IPS DF 6.9 (cell line): ENCODE data around the gene PRSS53.

ENCODE experiments used
- DNase-seq: peaks from one replicate; pipeline ENCODE4 v3.0.0-alpha.2; 2013; ENCODE audit warnings: low read depth, low spot score
- H3K27ac ChIP-seq: one replicate; pipeline ENCODE4 v1.5.1; 2013; ENCODE audit warnings: low read length, control low read depth
- H3K27me3 ChIP-seq: 2 replicates; pipeline ENCODE4 v1.6.1; 2013; ENCODE audit warnings: mild to moderate bottlenecking, low read length; ENCODE audit not compliant: control insufficient read depth, insufficient read depth
- H3K36me3 ChIP-seq: 2 replicates; pipeline ENCODE4 v1.6.1; 2013; ENCODE audit warnings: low read length; ENCODE audit not compliant: control insufficient read depth, insufficient read depth
- H3K4me1 ChIP-seq: 2 replicates; pipeline ENCODE4 v1.6.1; 2013; ENCODE audit warnings: low read length; ENCODE audit not compliant: control insufficient read depth, insufficient read depth
- H3K4me3 ChIP-seq: 2 replicates; pipeline ENCODE4 v1.5.1; 2013; ENCODE audit warnings: mild to moderate bottlenecking, low read length
- H3K9me3 ChIP-seq: 2 replicates; pipeline ENCODE4 v1.6.1; 2013; ENCODE audit warnings: low read length, inconsistent platforms; ENCODE audit not compliant: control insufficient read depth, insufficient read depth
- WGBS: extraction: QIAGEN DNeasy Blood & Tissue Kit; methylation state at CpG from one replicate; pipeline ENCODE4 v1.1.7; 2013; ENCODE audit warnings: mixed read lengths, missing lambda C conversion rate; ENCODE audit not compliant: insufficient read length, insufficient coverage; 5-methylcytosine and 5-hydroxymethylcytosine counted together

Gene PRSS53

DNA sequence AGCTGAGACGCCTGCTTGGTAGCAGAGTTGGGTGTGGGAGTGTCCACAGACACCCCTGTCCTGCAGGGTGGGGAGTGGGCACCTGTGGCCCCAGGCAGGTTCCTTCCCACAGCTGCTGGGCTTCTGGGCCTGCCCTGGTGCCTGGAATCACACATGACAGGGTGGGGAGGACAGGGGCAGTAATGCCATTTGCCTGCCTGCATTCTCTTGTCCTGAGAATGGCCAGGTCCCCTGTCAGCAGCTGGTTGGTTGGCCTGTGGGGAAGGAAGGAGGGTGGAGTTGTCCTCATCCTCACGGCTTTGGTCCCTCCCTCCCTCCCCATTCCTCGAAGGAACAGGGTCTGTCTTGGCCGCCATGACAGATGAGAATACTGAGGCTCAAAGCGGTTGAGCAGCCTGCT is 5.2 kb downstream of the PRSS53 start:
- whole genome bisulfite sequencing, result no CpG with 5 or more reads among the region's 5 CpGs
- H3K36me3 ChIP-seq, result peaks cover 28% of the 10 kb centered on the region
- no peaks in the 10 kb centered on the region for H3K9me3 ChIP-seq
- H3K27me3 ChIP-seq, result no peaks in the 10 kb centered on the region
- H3K4me1 ChIP-seq, result no peaks in the 10 kb centered on the region
- no peak for DNase-seq
- no peak overlapping the region for H3K4me3 ChIP-seq
- H3K27ac ChIP-seq, result no peak overlapping the region

DNA sequence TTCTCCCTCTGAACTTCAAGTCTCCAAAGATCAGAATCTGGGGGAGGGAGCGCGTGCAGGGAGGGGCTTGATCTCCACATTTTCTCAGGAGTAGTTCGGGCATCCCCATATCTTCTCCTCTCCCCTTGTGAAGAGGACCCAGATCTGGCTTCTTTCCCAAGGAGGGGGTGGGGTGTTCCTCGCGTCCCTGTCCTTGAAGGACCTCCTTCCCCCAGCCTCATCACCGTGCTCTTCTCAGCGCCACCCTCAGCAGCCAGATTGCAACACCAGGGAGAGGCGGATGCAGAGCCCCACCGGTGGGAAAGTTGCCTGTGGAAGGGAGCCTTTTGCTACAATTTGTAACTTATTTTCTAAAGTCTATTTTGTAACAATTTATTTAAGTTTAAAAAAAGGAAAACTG is 5.7 kb downstream of the PRSS53 start:
- no peak for DNase-seq
- Histone ChIP-seq H3K4me1 (no peaks in the 10 kb centered on the region), H3K27ac (no peak overlapping the region), H3K36me3 (peaks cover 31% of the 10 kb centered on the region), H3K27me3 (no peaks in the 10 kb centered on the region), H3K9me3 (no peaks in the 10 kb centered on the region), H3K4me3 (no peak overlapping the region)
- no CpG with 5 or more reads among the region's 9 CpGs for WGBS

DNA sequence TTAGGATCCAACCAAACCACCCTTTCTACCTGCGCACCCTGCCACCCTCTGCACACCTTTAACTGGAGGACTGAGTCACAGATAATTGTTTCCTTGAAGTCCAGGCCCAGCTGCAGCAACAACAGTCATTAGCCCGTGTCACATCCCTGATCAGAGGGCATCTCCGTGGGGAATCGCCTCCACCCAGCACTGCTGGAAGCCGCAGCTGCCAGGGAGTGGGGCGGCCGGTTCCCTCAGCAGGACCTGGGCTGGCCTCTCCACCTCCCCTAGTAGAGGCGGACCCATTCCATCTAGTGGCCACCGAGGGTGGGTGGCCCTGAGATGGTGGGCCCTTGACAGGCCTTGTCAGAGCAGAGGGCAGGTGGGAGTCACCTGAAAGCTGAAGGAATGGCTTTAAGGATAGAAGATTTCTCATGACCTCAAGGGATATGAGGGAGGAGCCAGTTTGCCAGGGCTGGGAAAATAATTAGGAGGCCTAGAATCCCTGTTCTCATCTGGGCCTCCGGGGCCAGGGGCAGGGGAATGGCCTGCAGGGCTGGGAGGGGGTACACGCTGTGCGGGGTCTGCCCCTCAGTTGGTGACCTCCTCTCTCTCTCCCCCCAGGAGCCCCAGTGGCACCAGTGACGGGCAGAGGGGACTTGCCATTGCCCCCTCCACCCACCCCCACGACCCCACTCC is 6.2 kb downstream of the PRSS53 start:
- H3K27me3 ChIP-seq, result no peaks in the 10 kb centered on the region
- no peaks in the 10 kb centered on the region for H3K4me1 ChIP-seq
- H3K9me3 ChIP-seq, result no peaks in the 10 kb centered on the region
- no peak overlapping the region for H3K27ac ChIP-seq
- no CpG with 5 or more reads among the region's 14 CpGs for WGBS
- peaks cover 36% of the 10 kb centered on the region for H3K36me3 ChIP-seq
- DNase-seq, result no peak
- no peak overlapping the region for H3K4me3 ChIP-seq

DNA sequence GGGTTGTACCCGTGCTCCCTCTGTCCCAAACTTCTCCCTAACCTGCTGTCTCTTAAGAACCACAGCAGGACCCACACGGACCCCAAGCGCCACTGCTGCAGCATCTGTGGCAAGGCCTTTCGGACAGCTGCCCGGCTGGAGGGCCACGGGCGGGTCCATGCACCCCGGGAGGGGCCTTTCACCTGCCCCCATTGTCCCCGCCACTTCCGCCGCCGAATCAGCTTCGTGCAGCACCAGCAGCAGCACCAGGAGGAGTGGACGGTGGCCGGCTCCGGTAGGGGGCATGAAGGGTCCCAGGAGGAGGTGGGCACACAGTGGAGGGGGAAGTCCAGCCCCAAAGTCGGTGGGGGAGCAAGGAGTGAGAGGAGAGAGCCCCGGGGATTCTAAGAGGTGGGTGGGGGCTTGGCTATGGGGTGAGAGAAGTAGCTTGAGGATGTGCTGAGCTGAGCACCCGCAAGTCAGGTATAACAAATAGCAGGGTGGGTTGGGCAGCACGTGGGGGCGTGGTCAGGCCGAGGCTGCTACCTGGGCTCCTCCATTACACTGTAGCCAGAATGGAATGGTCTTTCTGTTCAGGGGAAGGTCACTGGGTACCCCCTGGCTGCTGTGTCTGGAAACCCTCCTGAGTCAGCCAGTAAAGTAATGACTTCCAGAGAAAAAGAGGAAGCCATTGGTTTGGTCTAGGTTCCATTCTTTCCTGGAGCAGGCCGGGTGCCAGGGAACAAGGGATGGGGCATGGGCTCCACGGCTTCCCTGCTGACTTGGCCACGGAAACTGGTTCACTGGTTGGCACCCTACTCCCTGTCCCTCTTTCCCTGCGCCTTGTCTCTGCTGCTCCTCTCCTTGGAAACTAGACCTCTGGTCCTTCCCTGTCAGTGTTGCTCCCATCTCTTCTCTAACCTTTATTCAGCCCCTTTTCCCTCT is 7.1 kb downstream of the PRSS53 start:
- no peaks in the 10 kb centered on the region for H3K27me3 ChIP-seq
- no CpG with 5 or more reads among the region's 26 CpGs for WGBS
- peaks cover 43% of the 10 kb centered on the region for H3K36me3 ChIP-seq
- no peak overlapping the region for H3K27ac ChIP-seq
- no peaks in the 10 kb centered on the region for H3K4me1 ChIP-seq
- no peak overlapping the region for H3K4me3 ChIP-seq
- DNase-seq, result no peak
- H3K9me3 ChIP-seq, result no peaks in the 10 kb centered on the region

DNA sequence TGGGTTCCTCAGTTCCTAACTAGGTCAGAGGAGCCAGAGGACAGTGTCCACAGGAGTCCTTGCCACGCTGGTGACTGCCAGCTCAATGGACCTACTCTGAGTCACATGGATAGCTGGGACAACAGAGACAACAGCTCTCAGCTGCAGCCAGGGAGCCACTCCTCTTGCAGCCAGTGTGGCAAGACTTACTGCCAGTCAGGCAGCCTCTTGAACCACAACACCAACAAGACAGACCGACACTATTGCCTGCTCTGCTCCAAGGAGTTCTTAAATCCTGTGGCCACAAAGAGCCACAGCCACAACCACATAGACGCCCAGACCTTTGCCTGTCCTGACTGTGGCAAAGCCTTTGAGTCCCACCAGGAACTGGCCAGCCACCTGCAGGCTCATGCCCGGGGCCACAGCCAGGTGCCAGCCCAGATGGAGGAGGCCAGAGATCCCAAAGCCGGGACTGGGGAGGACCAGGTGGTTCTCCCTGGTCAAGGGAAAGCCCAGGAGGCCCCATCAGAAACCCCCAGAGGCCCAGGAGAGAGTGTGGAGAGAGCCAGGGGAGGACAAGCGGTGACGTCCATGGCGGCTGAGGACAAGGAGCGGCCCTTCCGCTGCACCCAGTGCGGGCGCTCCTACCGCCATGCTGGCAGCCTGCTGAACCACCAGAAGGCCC is 7.9 kb downstream of the PRSS53 start:
- peaks cover 48% of the 10 kb centered on the region for H3K36me3 ChIP-seq
- no peaks in the 10 kb centered on the region for H3K4me1 ChIP-seq
- no CpG with 5 or more reads among the region's 13 CpGs for WGBS
- no peak for DNase-seq
- H3K27me3 ChIP-seq, result no peaks in the 10 kb centered on the region
- H3K4me3 ChIP-seq, result no peak overlapping the region
- no peaks in the 10 kb centered on the region for H3K9me3 ChIP-seq
- no peak overlapping the region for H3K27ac ChIP-seq

DNA sequence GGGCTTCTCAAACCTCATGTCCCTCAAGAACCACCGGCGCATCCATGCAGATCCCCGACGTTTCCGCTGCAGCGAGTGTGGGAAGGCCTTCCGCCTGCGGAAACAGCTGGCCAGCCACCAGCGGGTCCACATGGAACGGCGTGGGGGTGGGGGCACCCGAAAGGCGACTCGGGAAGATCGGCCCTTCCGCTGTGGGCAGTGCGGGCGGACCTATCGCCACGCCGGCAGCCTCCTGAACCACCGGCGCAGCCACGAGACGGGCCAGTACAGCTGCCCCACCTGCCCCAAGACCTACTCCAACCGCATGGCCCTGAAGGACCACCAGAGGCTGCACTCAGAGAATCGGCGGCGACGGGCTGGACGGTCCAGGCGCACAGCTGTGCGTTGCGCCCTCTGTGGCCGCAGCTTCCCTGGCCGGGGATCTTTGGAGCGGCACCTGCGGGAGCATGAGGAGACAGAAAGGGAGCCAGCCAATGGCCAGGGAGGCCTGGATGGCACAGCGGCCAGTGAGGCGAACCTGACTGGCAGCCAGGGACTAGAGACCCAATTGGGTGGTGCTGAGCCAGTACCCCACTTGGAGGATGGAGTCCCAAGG is 8.6 kb downstream of the PRSS53 start:
- Histone ChIP-seq H3K27ac (no peak overlapping the region), H3K36me3 (peaks cover 48% of the 10 kb centered on the region), H3K27me3 (no peaks in the 10 kb centered on the region), H3K9me3 (no peaks in the 10 kb centered on the region), H3K4me1 (no peaks in the 10 kb centered on the region), H3K4me3 (no peak overlapping the region)
- WGBS, result no CpG with 5 or more reads among the region's 40 CpGs
- no peak for DNase-seq

DNA sequence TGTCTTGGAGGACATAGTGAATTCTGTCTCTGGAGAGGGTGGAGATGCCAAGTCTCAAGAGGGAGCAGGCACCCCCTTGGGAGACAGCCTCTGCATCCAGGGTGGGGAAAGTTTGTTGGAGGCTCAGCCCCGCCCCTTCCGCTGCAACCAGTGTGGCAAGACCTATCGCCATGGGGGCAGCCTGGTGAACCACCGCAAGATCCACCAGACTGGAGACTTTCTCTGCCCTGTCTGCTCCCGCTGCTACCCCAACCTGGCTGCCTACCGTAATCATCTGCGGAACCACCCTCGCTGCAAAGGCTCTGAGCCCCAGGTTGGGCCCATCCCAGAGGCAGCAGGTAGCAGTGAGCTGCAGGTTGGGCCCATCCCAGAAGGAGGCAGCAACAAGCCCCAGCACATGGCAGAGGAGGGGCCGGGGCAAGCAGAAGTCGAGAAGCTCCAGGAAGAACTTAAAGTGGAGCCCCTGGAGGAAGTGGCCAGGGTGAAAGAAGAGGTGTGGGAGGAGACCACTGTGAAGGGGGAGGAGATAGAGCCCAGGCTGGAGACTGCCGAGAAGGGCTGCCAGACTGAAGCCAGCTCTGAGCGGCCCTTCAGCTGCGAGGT is 9.3 kb downstream of the PRSS53 start:
- no peak for DNase-seq

DNA sequence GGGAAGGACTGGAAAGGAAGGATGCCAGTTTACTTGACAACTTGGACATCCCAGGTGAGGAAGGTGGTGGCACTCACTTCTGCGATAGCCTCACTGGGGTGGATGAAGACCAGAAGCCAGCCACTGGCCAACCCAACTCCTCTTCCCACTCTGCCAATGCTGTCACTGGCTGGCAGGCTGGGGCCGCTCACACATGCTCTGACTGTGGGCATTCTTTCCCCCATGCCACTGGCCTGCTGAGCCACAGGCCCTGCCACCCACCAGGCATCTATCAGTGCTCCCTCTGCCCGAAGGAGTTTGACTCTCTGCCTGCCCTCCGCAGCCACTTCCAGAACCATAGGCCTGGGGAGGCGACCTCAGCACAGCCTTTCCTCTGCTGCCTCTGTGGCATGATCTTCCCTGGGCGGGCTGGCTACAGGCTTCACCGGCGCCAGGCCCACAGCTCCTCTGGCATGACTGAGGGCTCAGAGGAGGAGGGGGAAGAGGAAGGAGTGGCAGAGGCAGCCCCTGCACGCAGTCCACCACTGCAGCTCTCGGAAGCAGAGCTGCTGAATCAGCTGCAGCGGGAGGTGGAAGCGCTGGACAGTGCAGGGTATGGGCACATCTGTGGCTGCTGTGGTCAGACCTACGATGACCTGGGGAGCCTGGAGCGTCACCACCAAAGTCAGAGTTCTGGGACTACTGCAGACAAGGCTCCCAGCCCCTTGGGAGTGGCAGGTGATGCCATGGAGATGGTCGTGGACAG is 10.0 kb downstream of the PRSS53 start:
- H3K36me3 ChIP-seq, result peaks cover 44% of the 10 kb centered on the region
- no peaks in the 10 kb centered on the region for H3K4me1 ChIP-seq
- WGBS, result no CpG with 5 or more reads among the region's 15 CpGs
- H3K27ac ChIP-seq, result no peak overlapping the region
- DNase-seq, result no peak
- H3K4me3 ChIP-seq, result no peak overlapping the region
- H3K27me3 ChIP-seq, result no peaks in the 10 kb centered on the region
- no peaks in the 10 kb centered on the region for H3K9me3 ChIP-seq

More for the DNA sequence above, 9.3 kb downstream of the PRSS53 start:
- WGBS, result no CpG with 5 or more reads among the region's 13 CpGs
- H3K4me3 ChIP-seq, result no peak overlapping the region
- no peaks in the 10 kb centered on the region for H3K4me1 ChIP-seq
- H3K9me3 ChIP-seq, result no peaks in the 10 kb centered on the region
- H3K36me3 ChIP-seq, result peaks cover 44% of the 10 kb centered on the region
- no peak overlapping the region for H3K27ac ChIP-seq
- H3K27me3 ChIP-seq, result no peaks in the 10 kb centered on the region

DNA sequence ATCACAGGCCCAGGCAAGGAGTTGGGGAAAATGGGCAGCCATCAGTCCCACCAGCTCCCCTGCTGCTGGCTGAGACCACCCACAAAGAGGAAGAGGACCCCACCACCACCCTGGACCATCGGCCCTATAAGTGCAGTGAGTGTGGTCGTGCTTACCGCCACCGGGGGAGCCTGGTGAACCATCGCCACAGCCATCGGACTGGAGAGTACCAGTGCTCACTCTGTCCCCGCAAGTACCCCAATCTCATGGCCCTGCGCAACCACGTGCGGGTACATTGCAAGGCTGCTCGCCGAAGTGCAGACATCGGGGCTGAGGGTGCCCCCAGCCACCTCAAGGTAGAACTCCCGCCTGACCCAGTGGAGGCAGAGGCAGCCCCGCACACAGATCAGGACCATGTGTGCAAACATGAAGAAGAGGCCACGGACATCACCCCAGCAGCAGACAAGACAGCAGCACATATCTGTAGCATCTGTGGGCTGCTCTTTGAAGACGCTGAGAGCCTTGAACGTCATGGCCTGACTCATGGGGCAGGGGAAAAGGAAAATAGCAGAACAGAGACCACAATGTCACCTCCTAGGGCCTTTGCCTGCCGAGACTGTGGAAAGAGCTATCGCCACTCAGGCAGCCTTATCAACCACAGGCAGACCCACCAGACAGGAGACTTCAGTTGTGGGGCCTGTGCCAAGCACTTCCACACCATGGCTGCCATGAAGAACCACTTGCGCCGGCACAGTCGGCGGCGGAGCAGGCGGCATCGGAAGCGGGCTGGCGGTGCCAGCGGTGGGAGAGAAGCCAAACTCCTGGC is 10.9 kb downstream of the PRSS53 start:
- Histone ChIP-seq H3K4me1 (no peaks in the 10 kb centered on the region), H3K36me3 (peaks cover 44% of the 10 kb centered on the region), H3K4me3 (no peak overlapping the region), H3K9me3 (no peaks in the 10 kb centered on the region), H3K27me3 (no peaks in the 10 kb centered on the region), H3K27ac (no peak overlapping the region)
- DNase-seq, result no peak
- no CpG with 5 or more reads among the region's 30 CpGs for whole genome bisulfite sequencing
